Fibroblast of peridontal ligament (primary cell): ENCODE measurements around the gene ATP5F1E.
A peak's percentile ranks its signal among the peaks of the same experiment; 100 is the strongest.
"Not testable (repeated sequence)": the region's sequence is repeated elsewhere in the genome, so short reads cannot be mapped to it uniquely, and the experiment has no call there.

Source experiments
- DNase-seq: peaks from one replicate; pipeline ENCODE4 v3.0.0-alpha.2; 2010; ENCODE audit errors: extremely low read depth

ATP5F1E gene

GRCh38 chr20:59019217-59019616, 12.9 kb downstream of the ATP5F1E start, which contains the start of gene TUBB1:
TSS of gene TUBB1 (plus strand) at chr20:59019429. CDS start at chr20:59019523, 94 bp downstream.
- DNase-seq, result no peak

DNA sequence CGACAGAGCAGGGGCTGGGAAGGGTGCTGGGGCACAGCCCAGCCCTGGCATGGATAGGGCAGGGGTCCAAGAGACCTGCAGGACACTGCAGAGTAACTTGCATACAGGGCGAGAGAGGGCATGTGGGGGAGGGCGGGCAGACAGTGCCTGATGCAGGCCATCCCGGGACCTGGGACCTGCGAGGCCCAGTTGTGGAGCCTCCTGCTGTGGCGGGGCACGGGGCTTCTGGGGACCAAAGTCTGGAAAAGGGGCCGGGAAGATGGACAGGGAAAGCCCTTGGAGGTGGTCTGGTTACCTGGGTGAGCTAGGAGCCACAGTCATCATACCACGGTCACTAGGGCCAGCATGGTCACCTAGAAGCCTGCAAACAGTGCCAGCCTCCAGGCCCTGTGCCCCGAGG, 13.3 kb downstream of the ATP5F1E start:
- no peak for DNase-seq

DNA sequence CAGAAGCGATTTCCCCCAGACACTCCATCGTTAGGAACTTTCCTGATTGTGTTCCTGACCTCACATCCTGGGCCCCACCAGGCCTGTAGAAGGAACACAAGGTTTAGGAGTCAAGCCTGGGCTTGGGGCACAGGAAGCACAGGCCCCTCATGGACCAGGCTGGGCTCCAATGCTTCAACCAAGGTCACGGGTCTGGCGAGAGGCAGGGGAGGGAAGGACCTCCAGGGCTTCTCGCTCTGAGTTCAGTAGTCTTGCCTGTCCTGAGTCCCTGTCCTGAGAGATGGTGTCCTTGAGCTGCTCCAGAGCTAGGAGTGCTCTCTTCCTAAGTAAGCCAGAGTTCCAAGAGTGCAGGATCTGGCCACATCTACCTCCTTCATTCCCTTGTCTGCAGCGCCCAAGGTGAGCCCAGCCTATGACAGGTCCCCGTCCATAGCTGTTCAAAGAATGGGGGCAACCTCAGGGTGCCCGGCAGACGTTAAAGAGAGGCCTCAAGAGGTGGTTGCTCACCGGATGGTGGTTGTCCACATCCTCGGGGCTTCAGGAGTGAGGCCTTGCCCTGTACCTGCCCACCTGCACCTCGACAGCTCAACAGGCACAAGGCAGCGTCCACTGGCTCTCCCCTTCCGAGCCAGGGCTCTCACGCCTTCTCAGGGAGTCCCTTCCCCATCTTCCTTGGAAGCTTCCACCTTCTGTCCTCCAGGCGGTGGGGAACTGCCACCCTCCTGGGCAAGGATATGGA, 14.5 kb downstream of the ATP5F1E start:
- DNase-seq, result no peak

DNA sequence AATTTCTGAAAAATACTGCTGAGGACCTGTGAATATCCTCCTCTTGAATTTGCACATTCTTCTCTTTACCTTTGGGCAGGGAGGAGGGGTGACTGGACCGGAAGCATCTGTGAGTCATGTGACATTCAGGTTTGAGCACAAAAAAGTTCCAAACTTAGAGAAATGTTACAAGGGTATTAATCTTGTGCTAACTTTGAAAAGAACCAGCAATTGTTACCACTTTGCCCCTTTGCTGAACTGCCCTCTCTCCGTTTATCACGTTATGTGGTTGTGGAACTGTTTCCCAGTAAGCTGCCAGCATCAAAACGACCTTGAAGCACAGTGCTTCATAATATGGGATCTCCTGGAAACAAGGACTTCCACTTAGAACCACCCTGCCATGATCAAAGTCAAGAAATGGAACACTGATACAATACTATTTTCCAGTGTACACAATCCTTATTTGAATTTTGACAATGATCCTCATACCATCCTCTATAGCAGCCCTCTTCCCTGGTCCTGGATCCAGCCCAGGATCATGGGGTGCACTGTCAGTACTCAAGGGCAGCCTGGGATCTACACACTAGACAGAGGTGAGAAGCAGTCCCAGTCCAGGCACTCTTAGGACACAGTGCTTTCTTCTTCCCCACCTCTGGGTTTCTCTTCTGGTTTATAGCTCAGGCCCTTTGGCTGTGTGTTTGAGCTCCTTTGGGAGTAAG, 15.2 kb downstream of the ATP5F1E start:
- DNase-seq, result no peak

DNA sequence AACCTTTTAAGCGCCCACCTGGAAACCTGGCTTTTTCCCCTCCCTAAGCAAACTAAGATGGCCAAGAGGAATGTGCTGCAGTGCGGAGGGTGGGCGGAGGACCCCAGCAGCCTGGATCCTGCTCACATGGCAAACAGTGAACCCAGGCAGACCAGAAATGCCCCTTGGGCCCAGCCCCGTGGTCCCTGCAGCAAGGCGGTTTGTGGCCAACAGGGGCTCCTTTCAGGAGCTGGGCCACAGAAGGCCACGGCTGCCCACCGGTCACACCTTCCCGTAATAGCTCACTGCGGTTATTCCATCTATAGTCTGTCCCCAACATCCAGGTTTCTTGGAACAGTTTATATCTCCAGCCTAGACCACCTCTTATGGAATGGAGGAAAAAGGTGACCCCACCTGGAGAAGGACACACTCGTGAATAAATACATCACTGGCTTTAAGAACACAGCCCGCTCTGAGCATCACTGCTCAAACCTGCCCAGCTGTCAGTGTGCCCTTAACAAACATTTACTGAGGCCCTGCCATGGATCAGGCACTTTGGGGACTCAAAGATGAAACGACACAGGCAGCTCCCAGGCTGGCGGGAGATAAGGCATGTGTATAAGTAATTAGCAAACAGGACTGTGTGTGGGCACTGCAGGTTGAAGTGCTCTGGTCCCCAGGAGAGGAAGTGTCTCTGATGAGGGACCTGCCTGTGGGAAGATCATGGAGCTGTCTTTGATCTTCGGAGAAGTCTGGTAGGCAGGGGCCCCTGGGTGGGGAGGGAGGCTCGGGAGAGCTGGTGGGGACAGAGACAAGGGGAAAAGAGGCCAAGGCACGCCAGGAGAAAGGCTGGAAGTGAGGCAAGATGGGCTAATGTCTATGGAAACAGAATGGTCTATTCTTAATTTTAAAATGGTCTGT, 16.1 kb downstream of the ATP5F1E start:
- no peak for DNase-seq

GRCh38 chr20:59015411-59015810, 16.7 kb downstream of the ATP5F1E start:
- no peak for DNase-seq

DNA sequence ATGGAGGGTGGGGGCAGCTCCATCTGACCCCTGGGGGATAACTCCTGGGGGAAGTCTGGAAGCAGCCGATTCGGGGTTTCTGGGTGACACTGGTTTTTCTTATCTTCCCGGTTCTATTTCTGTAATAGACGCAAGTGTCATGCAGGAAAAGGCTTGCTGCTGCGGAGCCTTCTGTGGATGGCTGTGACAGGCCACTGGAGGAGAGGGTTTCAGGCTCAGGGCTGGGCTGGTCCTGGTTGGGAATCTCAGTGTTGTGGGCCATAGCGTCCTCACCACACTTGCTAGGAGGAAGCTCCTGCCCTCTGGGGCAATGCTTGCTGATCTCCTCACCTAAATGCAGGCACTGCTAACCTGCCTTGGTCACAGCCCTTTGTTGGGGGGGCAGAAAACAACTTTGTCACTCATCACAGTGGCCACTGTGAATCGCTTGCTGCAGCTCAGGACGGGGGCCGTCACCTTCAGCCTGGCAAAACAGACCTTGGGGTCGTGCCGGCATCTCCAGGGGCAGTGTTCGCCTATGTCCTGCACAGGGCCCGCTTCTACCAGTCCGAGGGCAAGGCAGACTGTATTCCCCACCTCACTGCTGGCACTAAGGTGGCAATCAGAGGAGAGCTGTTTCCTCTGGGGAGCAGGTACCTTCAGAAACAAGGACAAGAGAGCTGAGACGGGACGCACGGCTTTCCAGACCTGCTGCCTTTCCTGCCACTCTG, 17.3 kb downstream of the ATP5F1E start:
- DNase-seq, result no peak

DNA sequence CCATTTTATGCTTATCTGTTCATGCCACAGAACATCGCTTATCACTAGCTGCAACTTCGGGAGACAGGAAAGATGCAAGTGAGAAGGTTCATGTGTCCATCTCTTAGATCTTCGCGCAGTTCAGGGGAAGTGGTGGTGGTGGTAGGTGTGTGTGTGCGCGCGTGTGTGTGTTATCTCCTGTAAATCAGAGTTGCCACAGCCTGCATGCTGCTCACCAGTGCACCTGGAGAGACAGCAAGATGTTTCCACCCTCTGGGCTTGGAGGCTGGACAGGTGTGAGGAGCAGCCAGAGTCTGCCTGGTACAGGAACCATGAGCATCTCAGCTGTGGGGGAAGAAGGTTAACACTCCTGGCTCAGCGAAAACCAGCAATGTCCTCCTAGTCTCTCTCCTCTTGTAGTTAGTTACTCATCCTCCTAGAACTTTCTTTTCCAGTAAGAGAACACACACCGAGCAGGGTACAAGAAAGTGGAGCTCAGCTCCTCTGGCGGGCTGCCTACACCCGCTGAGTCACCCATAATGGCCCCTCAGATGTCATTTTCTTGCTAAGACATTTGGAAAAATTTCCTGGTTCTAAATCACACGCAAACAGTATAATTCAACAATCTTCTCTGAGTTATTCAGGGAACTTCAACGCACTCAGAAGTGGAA, 18.1 kb downstream of the ATP5F1E start:
- DNase-seq, result peak; percentile 72

GRCh38 chr20:59013031-59013951, 18.8 kb downstream of the ATP5F1E start:
- DNase-seq, result no peak

- DNase-seq, result not testable (repeated sequence)
These were observed 20.3 kb downstream of the ATP5F1E start for GRCh38 chr20:59011874-59012157.

- DNase-seq, result peak; percentile 88
These were observed 20.9 kb downstream of the ATP5F1E start for GRCh38 chr20:59010995-59011873.

GRCh38 chr20:59010321-59010994, 21.7 kb downstream of the ATP5F1E start:
- DNase-seq, result no peak

DNA sequence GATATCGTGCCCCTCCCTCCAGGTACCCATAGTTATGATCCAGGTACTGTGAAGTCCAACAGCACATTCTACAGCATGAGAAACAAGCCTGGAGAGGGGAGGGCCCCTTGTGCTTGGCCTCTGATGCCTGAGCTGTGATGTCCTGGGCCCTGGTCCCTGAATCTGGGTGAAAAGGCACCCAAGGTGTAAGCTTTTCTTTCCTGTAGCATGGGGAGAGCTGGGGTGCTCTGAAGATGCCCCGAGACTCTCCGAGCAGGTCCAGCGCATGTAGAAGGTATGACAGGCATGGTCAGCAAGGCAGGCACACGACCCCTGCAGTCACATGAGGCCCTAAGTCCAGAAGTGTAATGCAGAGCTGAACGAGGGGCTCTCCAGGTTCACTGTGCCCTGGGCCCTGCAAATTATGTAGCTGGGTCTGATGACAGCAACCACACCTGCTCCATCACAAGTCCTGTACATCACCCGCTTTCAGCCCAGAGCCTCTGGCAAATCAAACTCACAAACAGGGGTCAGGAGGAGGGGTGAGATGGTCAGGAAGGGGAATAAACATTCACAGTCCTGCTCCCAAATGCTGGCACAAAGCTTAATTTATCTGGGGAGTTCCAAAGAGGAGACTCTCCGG, 23.3 kb downstream of the ATP5F1E start:
- no peak for DNase-seq

DNA sequence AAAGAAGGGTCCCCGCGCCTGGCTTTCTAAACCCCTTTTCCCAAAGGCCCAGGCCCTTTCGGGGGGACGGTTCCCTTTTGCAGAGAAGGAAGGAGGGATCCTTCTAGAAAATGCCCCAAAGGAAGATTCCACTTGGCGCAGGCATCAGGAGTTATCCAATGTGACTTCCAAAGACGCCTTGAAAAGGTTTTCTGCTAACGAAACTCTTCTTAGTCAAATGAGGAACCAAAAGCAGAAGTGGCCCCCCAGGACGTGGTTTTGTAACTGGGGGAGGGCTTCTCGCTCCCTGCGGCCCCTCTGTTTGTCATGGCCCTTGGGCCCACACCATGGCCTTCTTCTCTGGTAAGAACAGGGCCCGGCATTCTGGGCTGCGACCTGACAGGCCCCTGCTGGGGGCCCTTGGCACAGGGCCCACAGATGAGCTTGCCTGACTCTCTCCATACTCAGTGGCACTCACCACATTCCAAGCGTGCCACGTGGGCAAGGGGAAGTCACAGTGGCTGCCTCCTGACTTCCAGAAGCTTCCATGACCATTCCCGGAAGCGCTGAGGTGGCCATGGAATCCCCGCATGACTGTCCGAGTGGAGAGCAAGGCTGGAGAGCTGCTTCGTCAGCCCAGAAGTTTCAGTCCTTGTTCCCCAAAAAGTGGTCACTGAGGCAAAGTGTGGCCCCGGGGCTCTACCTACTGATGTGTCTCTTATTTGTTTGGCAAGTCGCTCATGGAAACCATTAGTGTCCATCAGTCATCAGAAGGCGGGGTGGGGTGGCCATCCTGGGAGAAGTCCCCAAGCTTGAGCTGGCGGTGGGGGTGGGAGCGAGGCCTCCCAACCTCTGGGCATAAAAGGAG, 24.2 kb downstream of the ATP5F1E start:
- no peak for DNase-seq

GRCh38 chr20:59006864-59007664, 25.1 kb downstream of the ATP5F1E start, which contains the start of gene CTSZ:
TSS of gene CTSZ (minus strand) at chr20:59007254. CDS start at chr20:59007128, 126 bp downstream.
- DNase-seq, result no peak

GRCh38 chr20:59006167-59006863, 25.8 kb downstream of the ATP5F1E start:
- no peak for DNase-seq
